Mammary epithelial cell (primary cell): ENCODE measurements around the gene C1orf159.

Experiments
- CTCF ChIP-seq, 2 donors: IDR thresholded peaks in 1 of 2; conservative IDR thresholded peaks in 1 of 2; 2 replicates each; pipeline ENCODE4 v1.5.1; 2011 to 2012; ENCODE audit warnings: inconsistent platforms in 2 of 2, low read length in 2 of 2, mild to moderate bottlenecking in 2 of 2, control low read depth in 1 of 2, low read depth in 1 of 2; ENCODE audit not compliant: insufficient read depth in 1 of 2; ENCODE audit errors: extremely low read depth in 1 of 2
- EZH2 ChIP-seq: IDR thresholded peaks from 2 replicates; pipeline ENCODE4 v1.6.1; 2012; ENCODE audit warnings: low read length, inconsistent platforms, borderline replicate concordance

GRCh38 chr1:1161683-1162079 lies 45.8 kb upstream of the C1orf159 start:
- TF ChIP-seq CTCF (conservative IDR thresholded peaks at IDR 0.05 in 1 of 2, IDR thresholded peaks at IDR 0.05 in 1 of 2; ENCODE audit: extremely low read depth in 1 of 2, insufficient read depth in 1 of 2, low read depth in 1 of 2, low read length in 2 of 2), result no peak
- TF ChIP-seq EZH2, result no peak
